Psoas muscle (tissue), 8 donors: ENCODE data around the gene CENPL. TPM values are rescaled to one million over a fixed set of nuclear protein-coding genes. Genes with fewer than 3 reads are reported as not detected.

Source experiments
- ATAC-seq, 4 donors: fragments of 200-7000 bp; cut with Tn5 transposase; one replicate each; pipeline ENCODE4 v1.9.1; 2020; ENCODE audit warnings: moderate library complexity in 3 of 4, mild to moderate bottlenecking in 2 of 4
- DNase-seq, 2 donors: peaks; one replicate each; pipeline ENCODE4 v3.0.0-alpha.2; 2020
- H3K27ac ChIP-seq: fragments of 200-600 bp; one replicate; pipeline ENCODE4 v1.8.0; 2022
- H3K27me3 ChIP-seq, 3 donors: fragments of 200-600 bp in 1 of 3; one replicate each; pipeline versions ENCODE4 v1.6.1 to v1.8.0; 2013 to 2022; ENCODE audit warnings: low read length in 2 of 3, mild to moderate bottlenecking in 2 of 3, moderate library complexity in 1 of 3; ENCODE audit not compliant: insufficient read depth in 3 of 3
- H3K36me3 ChIP-seq, 2 donors: fragments of 200-600 bp in 1 of 2; one replicate each; pipeline versions ENCODE4 v1.6.1 to v1.8.0; 2013 to 2022; ENCODE audit warnings: low read depth in 1 of 2, mild to moderate bottlenecking in 1 of 2, moderate library complexity in 1 of 2; ENCODE audit not compliant: insufficient read depth in 1 of 2
- H3K4me1 ChIP-seq: fragments of 200-600 bp; one replicate; pipeline ENCODE4 v1.8.0; 2022
- H3K4me3 ChIP-seq: fragments of 200-600 bp; one replicate; pipeline ENCODE4 v1.8.0; 2022; ENCODE audit warnings: mild to moderate bottlenecking
- H3K9me3 ChIP-seq: fragments of 200-600 bp; one replicate; pipeline ENCODE4 v1.8.0; 2022
- CTCF ChIP-seq: fragments of 200-600 bp; IDR thresholded peaks from one replicate; pipeline ENCODE4 v1.8.0; 2022; ENCODE audit warnings: antibody characterized with exemption
- WGBS, 3 donors: extraction: QIAGEN DNeasy Blood & Tissue Kit; methylation state at CpG; one replicate each; pipeline versions ENCODE4 v1.1.6 to v1.1.7; 2013; 5-methylcytosine and 5-hydroxymethylcytosine counted together
- intact Hi-C, 2 donors: fragments of 100-400 bp; cut with DNase I; formaldehyde crosslinking; loops; one replicate each; pipeline versions ENCODE4 v1.11.0 to v1.14.2; 2022
- polyA plus RNA-seq, 3 donors: library from polyadenylated mRNA; stranded (reverse); fragments of 200-250 nt; gene quantifications; one replicate each; pipeline ENCODE4 v1.2.3, GENCODE V29; 2013
- total RNA-seq, 4 donors: library from RNA; stranded (reverse); fragmentation: NEBNext Ultra II Directional in 2 of 4; extraction: Animal tissue kit (Norgen Biotek cat#: 25700) in 2 of 4; gene quantifications; one replicate each; pipeline versions ENCODE4 v1.2.1 to v1.2.4, GENCODE V29; 2021 to 2023
- donor health status: healthy with polysubstance abuse.
- donor health status: DM: no; HTN: no; CAD: no; lungs with moderate emphysema.
- donor health status: Bipolar disorder and iron deficiency.
- donor health status: healthy.
- donor health status: DM: yes; HTN: yes; CAD: no.
- donor health status: DM: no; HTN: no; CAD: no.
- donor health status: DM: no; HTN: no; CAD: no.
- donor health status: DM: yes; HTN: yes; CAD: no.

Gene CENPL
- total and polyA plus RNA-seq, 7 donors: 2.1 to 7.0 (median 5.0) TPM

- ATAC-seq (no peak), DNase-seq (no peak)
- Histone ChIP-seq H3K27ac (peak overlapping the region; percentile 96), H3K4me1 (peaks cover 30% of the 10 kb centered on the region), H3K36me3 (peaks cover 6 to 71% of the 10 kb centered on the region in 2 donors), H3K4me3 (peak overlapping the region; percentile 87), H3K9me3 (no peaks in the 10 kb centered on the region), H3K27me3 (no peaks in the 10 kb centered on the region)
- 26 to 32% (median 32%) methylated on average over 2 of the region's 2 CpGs for WGBS, 3 donors
- intact Hi-C loops: loop anchor here in 1 of 2 donors (5.0 kb wide), 1 partner anchor 44 kb away; the partner anchor contains the start of genes CENPL and DARS2
- TF ChIP-seq CTCF: no peak
Measured at GRCh38 chr1:173866413-173867115, 41.9 kb upstream of the CENPL start.

- ATAC-seq: no peak
- WGBS, 3 donors: 35 to 51% (median 50%) methylated on average over 4 of the region's 4 CpGs
- intact Hi-C loops: loop anchor here in 1 of 2 donors (5.0 kb wide), 1 partner anchor 43 kb away; the partner anchor contains the start of genes CENPL and DARS2
Measured at GRCh38 chr1:173865468-173866164, 40.9 kb upstream of the CENPL start.

DNA sequence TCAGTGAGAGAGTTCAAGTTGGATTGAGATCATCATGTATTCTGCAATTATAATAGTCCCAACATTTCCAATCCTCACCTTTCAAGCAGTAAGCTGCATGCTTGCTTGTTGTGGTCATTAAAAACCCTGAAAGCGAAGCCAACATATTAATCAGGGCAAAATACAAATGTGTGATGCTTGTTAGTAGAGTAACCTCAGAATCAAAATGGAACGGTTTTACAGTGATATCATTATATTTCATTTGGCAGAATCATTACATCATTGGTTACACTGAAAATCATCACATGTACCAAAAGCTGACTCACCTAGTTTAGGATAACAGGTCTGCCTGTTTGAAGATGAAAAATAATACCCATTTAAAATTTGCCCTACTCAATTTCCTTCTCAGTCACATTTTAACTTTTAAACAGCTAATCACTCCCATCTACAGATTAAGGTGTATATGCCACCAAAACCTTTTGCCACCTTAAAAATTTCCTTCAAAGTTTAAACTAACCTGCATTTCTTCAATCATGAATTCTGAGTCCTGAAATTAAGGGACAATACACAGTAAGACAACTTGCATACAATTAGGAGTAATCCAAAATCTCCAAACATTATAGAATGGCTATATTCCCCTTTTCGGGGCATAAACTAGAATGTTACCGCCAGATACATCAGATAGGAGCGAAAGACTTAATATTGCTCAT, 39.6 kb upstream of the CENPL start:
- WGBS, 3 donors: 81 to 83% (median 82%) methylated on average over 5 of the region's 5 CpGs
- H3K27ac ChIP-seq: peak overlapping the region; percentile 96
- H3K27me3 ChIP-seq: no peaks in the 10 kb centered on the region
- DNase-seq: no peak
- no peaks in the 10 kb centered on the region for H3K9me3 ChIP-seq
- peak overlapping the region; percentile 0 for H3K4me3 ChIP-seq
- ATAC-seq: no peak
- H3K4me1 ChIP-seq: peaks cover 24% of the 10 kb centered on the region
- no peak for TF ChIP-seq CTCF
- intact Hi-C loops: no loop called here
- H3K36me3 ChIP-seq: peaks cover 4 to 76% of the 10 kb centered on the region in 2 donors

More at GRCh38 chr1:173865468-173866164, 40.9 kb upstream of the CENPL start:
- H3K27me3 ChIP-seq: no peaks in the 10 kb centered on the region
- no peak for DNase-seq
- peaks cover 4 to 71% of the 10 kb centered on the region in 2 donors for H3K36me3 ChIP-seq
- H3K27ac ChIP-seq: peak overlapping the region; percentile 96
- peaks cover 30% of the 10 kb centered on the region for H3K4me1 ChIP-seq
- TF ChIP-seq CTCF: no peak
- H3K4me3 ChIP-seq: peak overlapping the region; percentile 87
- H3K9me3 ChIP-seq: no peaks in the 10 kb centered on the region

DNA sequence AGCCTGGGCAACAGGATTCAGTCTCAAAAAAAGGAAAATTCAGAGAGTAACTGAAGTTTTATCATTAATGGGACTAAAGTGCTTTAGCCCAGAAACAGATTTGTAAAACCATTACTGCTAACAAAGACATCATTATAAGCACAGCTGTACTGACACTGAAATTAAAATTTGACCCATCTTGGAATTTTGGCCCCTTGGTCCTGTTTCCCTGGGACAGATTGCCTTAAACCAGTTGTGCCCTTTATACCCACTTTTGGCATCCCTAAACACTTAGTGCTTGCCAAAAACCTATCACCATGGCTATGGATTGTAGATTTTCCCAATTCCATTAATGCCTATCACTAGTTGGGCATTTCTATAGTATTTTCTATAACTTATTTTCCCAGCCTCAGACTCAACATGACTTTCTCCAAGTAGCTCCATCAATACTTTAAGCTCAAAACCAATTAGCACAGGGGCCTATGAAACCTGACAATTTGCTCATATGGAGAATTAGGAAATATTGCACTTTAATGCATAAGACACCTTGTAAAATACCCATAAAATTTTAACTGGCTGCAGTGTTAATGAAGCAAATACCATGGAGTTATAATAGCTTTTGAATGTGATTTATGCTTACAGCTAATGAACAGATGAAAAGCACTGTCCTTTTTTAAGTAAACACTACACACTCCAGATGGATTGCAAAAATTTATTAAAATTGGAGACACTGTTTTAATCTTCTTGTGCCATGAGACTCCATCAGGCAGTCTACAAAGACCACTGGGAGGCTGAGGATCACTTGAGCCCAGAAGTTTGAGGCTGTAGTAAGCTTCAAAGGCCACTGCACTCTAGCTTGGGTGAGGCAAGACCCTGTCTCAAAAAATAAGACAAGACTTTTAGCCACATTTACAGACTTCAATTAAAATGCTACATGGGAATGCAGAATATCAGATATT, 38.8 kb upstream of the CENPL start:
- peak overlapping the region; percentile 0 for H3K4me3 ChIP-seq
- DNase-seq (no peak), ATAC-seq (no peak)
- TF ChIP-seq CTCF: no peak
- no peaks in the 10 kb centered on the region for H3K27me3 ChIP-seq
- peaks cover 4 to 84% of the 10 kb centered on the region in 2 donors for H3K36me3 ChIP-seq
- intact Hi-C loops: no loop called here
- peak overlapping the region; percentile 13 for H3K27ac ChIP-seq
- H3K4me1 ChIP-seq: peaks cover 18% of the 10 kb centered on the region
- no peaks in the 10 kb centered on the region for H3K9me3 ChIP-seq
